Activated CD8-positive, alpha-beta memory T cell treated with anti-CD3 and anti-CD28 coated beads for 1 hour (primary cell): Measurements from ENCODE around the gene FGF19.

Source experiments
- DNase-seq, 2 donors: peaks; one replicate each; pipeline ENCODE4 v3.0.0-alpha.2; 2020; ENCODE audit warnings: low read depth in 1 of 2; ENCODE audit errors: extremely low read depth in 1 of 2

Gene FGF19, protein sequence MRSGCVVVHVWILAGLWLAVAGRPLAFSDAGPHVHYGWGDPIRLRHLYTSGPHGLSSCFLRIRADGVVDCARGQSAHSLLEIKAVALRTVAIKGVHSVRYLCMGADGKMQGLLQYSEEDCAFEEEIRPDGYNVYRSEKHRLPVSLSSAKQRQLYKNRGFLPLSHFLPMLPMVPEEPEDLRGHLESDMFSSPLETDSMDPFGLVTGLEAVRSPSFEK

DNA sequence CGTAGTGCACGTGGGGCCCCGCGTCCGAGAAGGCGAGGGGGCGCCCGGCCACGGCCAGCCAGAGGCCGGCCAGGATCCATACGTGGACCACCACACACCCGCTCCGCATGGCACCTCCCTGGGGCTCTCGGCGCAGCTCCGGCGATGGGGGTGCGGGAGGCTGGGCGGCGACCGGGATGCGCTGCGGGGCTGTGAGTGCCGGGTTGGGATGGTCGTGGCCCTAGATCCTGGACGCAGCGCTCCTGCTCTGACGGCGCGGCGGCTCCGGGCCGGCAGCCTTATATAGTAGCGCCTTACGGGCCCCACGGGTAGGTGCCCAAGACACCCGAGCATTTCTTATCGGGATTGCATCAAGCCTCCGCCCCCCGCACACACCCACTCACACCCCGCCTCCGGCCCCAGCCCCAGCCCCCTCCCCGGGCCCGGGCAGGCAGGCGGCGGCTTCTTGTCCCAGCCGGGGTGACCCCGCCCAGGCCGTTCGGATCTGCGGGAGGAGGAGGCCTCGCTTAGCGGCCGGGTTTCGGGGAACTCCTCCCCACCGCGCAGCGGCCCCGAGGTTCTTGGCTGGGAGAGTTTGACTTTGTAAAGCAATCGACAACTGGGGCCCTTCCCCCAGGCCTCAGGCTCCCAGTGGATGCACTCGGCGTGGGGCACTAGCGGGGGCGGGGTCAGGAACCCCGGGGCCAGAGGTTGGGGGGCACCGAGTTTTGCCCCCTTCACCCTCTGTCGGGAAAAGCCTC, at the start of gene FGF19:
TSS of gene FGF19 (minus strand) at position 255 of the 740 bp plus-strand sequence. CDS start at position 109, 146 bp downstream.
- no peak for DNase-seq

DNA sequence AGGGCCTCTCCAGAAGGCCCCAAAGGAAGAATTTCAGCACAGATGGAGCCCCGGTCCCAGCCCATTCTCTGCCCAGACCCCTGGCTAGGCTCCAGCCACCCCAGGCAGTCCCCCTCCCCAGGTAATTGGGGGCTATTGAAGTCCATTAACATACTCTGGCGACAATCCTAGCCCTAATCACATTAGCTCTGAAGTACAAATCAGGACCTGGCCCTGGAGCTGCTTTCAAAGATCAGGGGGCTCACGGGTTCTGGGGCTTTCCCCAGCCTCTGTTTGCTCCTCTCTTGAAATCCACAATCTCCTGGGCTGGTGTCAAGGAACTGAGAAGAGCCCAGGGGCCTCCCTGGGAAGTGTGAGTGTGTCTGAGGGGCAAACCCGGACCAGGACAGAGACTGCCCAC, 49.1 kb upstream of the FGF19 start:
- DNase-seq = no peak

DNA sequence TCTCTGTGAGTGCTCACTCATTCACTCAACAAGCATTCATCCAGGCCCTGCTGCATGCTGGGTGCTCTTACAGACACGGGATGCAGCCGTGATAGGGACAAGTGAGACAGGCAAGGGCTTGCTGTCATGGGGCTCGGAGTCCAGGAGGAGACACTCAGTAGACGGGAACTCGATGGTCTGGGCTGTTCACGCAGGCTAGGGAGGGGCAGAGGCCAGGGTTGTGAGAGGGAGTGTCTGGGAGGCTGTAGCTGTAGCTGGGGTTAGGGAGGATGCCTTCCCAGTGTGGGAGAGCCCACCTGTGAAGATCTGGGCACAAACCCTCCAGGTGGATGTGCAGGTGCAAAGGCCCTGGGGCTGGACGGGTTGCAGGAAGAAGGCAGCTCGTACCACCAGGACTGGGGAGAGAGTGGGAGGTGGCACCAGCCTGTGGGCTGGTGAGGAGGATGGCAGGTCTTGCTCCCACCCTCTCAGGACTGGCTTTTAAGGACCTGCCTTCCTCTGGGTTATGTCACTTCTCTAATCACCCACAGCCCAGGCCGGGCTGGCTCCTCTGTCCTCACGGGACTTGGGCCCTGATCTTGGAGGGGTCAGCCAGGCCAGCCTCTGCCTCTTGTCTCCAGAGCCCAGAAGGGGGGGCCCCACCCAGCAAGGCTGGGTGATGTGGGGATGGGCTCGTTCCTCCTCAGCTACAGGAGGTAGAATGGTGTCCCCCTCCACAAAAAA, 47.2 kb upstream of the FGF19 start:
- no peak for DNase-seq

DNA sequence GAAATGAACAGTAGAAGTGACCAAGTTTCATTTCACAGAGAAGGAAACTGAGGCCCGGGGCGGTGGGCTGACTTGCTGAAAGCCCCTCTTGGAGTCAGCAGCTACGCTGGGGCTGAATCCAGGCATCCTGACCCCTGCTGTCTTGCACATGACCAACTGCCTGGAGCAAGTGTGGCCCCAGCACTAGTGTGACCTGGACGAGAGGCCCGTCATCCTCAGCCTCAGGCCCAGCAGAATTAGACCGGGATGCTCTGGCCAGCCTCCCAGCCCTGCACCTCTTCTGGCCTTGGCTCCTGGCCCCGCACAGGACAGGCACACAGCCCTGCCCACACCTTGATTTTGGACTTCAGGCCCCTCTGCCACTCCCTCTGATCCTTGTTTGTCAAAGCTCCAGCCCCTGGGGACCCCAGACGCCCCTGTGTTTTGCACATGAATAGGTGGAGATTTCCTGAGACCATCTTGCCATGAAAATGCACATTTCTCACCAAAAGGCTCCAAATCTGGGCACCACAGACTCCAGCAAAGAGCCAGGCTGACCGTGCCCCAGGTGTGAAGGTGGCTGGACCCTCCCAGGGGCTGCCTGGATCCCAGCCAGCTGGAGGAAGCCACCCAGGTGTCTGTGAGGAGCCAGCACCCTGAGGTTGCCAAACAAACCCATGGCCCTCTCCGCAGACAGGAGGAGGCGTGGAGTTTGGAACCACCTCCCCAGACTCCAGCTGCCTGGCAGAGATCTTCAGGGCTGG, 46.5 kb upstream of the FGF19 start:
- DNase-seq = no peak

DNA sequence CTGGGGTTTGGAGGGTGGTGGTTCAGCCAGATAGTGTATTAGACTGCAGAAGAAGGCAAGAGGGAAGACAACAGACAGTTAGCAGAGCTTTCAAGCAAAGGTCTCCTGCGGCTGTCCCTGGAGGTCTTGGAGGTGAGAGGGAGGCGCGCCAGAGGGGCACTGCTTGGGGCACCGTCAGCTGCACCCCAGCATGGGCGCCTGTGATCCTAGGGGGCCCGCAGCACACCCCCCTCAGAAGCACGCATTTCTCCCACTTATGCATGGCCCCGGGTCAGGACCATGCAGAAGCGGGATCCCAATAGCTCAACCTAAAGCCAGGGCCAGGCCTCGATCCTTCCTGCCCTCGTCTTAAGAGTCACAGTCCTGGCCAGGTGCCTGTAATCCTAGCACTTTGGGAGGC, 44.8 kb upstream of the FGF19 start:
- no peak for DNase-seq

DNA sequence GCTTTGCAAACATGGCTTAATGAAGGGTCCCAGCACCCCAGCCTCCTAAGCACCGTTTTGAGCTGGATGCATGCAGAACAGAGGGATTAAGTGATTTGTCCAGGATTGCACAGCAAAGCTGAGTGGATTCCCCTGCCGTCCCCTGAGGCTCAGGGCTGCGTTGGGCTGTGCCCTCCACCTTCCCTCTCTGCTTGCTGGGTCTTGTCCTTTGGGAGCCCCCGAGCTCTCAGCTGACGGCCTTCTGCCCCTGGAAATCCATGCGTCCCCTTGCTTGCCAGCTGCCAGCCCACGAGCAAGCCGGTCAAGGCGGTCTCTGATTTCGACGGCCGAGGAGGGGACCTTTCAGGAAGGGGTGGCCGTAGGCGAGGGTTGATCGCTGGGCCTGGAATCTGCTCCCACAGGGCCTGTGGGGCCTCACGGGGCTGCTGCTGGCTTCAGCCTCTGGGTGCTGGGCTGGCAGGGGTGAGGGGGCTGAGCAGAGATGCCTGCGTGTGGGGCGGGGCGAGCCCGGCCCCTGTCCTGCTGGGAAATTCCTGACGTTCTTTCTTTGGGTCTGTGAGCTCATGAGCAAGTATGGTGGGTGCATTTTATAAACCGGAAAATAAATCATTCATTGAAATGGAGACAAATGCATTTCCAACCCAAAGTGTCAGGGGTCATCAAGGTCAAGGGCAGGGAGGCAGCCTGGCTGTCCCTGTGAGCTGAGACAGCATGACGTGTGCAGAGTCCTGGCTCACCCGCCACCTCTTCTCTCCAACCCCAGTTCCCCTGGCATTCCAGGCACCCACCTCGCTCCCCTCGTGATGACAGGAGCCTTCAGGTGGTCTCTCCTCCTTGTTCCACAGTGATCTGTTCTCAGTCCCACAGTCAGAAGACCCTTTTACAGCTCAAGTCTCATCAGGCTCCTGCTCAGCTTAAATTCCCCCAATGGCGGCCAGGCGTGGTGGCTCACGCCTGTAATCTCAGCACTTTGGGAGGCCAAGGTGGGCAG, 43.2 kb upstream of the FGF19 start:
- no peak for DNase-seq

DNA sequence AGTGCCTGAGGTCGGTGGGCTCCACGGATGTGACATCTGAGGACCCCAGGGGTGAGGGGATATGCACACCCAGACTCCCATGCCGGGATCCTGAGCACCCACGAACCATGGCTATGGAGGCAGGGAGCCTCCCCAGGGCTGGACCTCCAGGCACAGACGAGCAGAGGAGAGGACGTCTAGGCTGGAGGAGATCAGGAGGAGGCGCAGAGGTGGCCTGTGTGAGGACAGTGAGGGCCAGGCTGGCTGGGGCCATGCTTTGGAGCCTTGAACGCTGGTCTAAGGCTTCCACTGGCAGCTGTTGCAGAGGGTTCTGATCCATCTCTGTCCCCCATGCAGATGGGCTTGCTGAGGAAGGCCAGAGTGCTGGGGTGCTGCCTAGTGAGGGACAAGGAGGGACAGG, 42.3 kb upstream of the FGF19 start:
- DNase-seq = no peak

DNA sequence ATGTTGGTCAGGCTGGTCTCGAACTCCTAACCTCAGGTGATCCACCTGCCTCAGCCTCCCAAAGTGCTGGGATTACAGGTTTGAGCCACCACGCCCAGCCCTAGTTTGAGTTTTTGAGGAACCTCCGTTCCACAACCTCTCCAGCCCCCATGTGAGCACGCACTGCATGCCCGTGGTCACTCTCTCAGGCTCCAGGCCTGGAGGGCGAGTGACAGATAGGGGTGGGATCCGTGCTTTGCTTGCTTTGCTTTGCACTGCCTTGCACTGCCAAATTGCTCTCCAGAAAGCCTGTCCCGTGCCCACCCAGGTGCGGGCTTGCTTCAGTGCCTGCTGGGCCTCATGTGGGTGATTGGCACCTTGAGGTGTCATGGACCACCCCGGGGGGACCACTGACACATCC, 41.4 kb upstream of the FGF19 start:
- no peak for DNase-seq

DNA sequence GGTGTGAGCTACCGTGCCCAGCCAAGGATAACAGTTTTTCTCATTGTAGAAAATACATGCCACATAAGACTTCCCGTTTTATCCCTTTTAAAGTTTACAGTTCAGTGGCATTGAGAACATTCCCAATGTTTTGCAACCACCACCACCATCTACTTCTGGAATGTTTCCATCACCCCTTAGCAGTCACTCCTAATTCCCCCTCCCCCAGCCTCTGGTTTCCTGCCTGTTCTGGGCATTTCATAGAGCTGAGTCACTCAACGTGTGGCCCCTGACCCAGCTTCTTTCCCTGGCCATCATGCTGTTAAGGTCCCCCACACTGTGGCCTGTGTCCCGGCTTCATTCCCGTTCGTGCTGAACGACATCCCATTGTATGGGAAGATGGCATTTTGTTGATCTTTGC, 40.6 kb upstream of the FGF19 start:
- no peak for DNase-seq

DNA sequence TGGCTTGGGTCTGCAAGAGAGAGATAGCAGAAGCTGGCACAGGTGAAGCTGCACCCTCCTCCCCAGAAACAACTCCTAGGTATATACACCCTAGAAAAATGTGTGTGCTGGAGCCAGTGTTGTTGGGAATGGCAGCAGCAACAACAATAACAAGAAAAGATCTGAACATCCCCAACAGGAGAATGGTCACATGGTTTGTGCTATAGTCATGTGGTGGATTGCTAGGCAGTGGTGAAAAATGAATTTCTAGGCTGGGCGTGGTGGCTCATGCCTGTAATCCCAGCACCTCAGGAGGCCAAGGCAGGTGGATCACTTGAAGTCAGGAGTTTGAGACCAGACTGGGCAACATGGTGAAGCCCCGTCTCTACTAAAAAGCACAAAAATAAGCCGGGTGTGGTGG, 31.0 kb upstream of the FGF19 start:
- DNase-seq = no peak

DNA sequence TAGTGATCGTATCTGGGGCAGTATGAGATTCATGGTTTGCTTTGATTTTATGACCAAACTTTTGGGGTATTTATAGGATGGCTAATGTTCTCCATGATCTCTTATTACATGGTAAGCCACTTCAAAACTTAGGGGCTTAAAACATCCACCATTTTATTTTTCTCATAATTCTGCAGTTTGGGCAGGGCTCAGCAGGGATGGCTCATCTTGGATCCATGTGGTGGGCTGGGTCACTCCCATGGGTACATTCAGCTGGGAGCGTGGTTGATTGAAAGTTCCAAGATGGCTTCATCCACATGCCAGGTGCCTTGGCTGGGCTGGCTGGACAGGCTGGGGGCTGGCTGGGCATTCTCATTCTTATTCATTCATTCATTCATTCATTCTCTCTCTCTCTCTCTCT, 30.5 kb upstream of the FGF19 start:
- no peak for DNase-seq

DNA sequence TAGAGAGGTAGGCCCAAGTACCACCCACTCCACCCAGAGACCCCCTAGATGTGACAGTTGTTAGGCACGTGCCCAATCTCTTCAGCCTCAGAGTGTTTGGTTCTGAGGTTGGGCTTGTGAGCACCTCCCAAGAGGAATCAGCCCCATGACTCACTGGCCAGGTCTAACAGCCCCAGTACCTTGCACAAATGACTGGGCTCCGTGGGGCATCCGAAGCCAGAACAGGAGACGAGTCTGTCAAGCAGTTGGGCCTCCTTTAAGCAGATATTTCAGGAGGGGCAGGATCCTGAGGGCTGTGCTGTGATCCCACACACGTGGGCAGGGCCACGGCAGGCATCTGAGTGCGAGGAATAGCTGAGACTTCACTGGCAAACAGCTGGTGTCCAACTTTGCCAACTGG, 29.1 kb upstream of the FGF19 start:
- no peak for DNase-seq

DNA sequence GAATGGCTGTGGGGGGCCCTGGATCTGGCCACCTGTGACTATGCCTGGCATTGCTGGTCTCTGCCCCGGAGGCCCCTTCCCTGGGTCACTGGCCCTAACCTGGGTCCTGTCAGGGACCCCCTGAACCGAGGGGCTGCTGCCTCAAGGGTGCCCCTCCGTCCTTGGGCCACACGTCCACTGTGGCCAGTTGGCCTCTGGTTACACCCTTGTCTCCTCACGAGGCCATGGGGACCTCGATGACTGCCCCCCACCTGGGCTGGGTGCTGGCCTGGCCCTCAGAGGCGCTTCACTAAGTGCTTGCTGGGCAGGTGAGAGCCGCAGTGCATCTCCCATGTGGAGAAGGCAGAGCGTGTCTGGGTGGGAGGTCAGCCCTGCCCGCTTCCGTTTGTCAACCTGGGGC, 27.3 kb upstream of the FGF19 start:
- DNase-seq = no peak

DNA sequence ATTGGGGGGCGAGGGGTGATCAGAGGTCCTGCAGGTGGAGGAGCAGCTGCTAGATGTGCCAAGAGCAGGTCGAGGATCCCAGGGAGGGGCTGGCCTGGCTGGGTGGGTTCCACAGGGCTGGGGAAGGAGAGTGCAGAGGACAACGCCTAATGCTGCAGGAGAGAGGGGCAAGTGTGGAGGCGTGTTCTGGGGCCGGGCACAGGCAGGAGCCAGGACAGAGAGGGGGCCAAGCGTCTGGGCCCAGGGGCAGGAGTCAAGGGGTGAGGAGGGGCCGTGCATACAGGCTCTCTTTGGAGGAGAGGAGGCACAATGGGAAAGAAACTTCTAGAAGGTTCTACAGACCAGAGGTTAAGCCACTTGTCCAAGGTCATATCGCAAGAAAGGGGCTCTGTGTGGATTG, 26.7 kb upstream of the FGF19 start:
- DNase-seq = no peak

DNA sequence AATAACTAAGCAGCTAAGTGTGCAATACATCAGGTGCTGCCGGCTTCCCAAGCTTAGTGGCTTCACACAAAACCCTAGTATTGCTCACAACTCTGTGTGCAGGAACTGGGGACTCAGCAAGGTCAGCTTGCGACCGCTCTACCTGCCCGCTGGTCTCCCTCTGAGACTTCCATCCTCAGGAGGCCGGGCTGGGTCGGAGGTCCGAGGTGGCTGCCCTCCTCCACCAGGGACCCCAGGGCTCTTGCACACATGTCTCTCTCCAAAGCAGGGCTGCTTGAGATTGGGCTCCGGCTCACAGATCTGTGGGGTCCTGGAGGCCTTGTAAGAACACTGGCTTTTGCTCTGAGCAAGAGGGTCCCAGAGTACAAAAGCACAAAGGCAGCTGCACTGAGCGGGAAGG, 25.4 kb upstream of the FGF19 start:
- DNase-seq = no peak

DNA sequence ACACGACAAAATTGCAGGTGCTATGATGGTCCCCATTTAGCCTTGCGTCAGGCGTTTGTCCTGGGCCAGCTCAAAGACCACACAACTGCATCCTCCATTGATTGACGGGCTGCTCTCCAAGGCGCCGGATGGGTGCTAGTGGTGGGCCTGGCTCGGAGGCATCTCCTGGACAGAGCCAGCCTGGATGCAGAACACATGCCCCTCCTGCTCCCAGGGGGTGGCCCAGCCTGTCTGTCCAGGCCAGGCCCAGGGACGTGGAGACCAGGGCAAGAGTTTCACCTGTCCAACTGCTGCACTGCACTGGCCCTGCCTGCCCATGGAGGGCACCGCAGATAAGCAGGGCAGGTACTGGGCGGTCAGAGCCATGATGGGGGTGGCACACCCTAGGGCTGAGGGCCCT, 23.4 kb upstream of the FGF19 start:
- DNase-seq = no peak

DNA sequence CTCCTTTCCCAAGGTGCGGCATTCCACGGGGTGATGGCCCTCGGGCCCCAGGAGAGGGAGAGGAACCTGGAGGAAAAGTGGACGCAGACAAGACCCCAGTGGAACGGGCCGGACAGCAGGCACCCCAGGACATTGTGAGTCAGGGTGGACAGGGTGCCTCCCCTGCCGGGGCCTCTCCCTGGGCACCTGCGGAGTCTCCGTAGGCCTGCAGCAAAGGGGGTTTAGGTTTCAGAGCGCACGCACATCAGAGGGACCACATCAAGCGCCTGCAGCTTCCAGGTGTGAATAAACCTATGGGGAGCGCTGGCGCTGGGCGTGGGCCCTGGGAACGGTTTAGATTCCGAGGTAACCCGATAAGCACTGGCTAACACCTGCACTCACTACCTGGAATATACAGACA, 22.7 kb upstream of the FGF19 start:
- no peak for DNase-seq

DNA sequence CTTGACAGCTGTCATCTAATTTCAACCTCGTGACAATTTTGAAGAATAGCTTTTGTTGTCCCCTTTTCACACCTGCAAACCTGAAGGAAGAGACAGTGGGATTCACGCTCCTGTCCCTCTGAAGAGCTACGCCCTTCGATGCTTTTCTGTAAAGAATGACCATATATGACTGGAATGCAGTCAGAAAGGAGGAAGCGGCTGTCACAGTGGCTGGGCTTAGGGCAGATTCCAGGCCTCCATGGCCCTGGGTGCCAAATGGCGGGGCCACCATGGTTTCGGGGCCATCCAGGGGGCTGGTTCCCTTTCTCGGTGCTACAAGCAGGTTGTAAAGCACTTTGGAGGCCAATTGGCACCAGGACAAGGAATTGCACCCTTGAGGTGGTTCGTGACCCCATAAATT, 22.2 kb upstream of the FGF19 start:
- no peak for DNase-seq

DNA sequence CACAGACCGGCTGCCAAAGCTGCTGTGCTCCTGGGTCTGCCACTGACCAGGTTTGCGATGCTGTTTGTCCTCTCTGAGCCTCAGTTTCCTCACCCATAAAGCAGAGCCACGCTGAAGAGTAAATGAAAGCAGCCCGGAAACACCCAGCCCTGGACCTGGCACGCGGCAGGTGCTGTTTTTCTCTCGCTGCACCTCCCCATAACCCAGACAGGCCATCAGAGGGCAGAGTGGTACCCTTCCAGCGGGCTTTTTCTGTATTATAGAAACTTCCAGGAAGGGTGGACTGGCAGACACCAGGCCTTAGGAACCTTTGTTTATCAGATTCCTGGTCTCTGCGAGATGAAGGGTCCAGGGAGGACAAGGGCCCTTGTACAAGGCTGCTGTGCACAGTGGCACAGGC, 17.9 kb upstream of the FGF19 start:
- no peak for DNase-seq

DNA sequence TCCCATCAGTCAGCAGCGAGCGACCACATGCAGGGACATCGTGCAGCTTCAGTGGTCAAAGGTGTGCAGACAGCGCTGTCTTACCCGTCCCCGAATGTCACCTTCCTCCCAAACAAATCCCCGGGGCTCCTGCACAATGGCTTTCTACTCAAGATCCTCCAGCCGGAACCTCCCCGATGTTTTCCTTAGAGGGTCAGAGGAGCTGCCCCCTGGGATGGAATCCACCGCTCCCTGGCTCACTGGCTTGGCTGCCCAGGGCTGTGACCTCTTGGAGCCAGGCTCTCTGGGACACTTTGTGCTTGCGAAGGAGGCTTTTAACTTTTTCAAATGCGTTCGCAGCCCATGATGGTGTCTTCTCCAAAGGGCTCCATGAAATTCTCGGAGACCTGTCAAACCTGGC, 17.3 kb upstream of the FGF19 start:
- no peak for DNase-seq
